Mesenchymal stem cell (in vitro differentiated cells and primary cell): Measurements from ENCODE around the gene MS4A1.
A peak's percentile ranks its signal among the peaks of the same experiment; 100 is the strongest.

Source experiments
- DNase-seq: peaks from one replicate; pipeline ENCODE4 v3.0.0-alpha.2; 2013
- H2AFZ ChIP-seq: one replicate; pipeline ENCODE4 v1.6.1; 2013; ENCODE audit warnings: low read depth, mild to moderate bottlenecking, control low read depth, inconsistent platforms, low read length, moderate library complexity
- H2AK5ac ChIP-seq: 2 replicates; pipeline ENCODE4 v1.6.1; 2013; ENCODE audit warnings: low read length, moderate library complexity, mild to moderate bottlenecking, inconsistent platforms; ENCODE audit not compliant: severe bottlenecking
- H2BK120ac ChIP-seq: one replicate; pipeline ENCODE4 v1.6.1; 2013; ENCODE audit warnings: low read depth, mild to moderate bottlenecking, inconsistent platforms, low read length, moderate library complexity
- H2BK12ac ChIP-seq, 2 experiments: one replicate each; pipeline ENCODE4 v1.6.1; 2013; ENCODE audit warnings: inconsistent platforms in 2 of 2, low read length in 2 of 2, mild to moderate bottlenecking in 2 of 2, moderate library complexity in 2 of 2, control low read depth in 1 of 2
- H2BK15ac ChIP-seq: one replicate; pipeline ENCODE4 v1.6.1; 2013; ENCODE audit warnings: mild to moderate bottlenecking, low read depth, inconsistent platforms; ENCODE audit not compliant: poor library complexity, severe bottlenecking
- H2BK5ac ChIP-seq: 2 replicates; pipeline ENCODE4 v1.6.1; 2013; ENCODE audit warnings: low read depth, mild to moderate bottlenecking, low read length, control low read depth, inconsistent platforms; ENCODE audit not compliant: poor library complexity, severe bottlenecking
- H3K14ac ChIP-seq, 2 experiments: one replicate each; pipeline ENCODE4 v1.6.1; 2013; ENCODE audit warnings: inconsistent platforms in 2 of 2, low read length in 2 of 2, control low read depth in 1 of 2, mild to moderate bottlenecking in 1 of 2, moderate library complexity in 1 of 2
- H3K18ac ChIP-seq, 2 experiments: one replicate each; pipeline ENCODE4 v1.6.1; 2013; ENCODE audit warnings: inconsistent platforms in 2 of 2, low read length in 2 of 2, control low read depth in 1 of 2, low read depth in 1 of 2, mild to moderate bottlenecking in 1 of 2
- H3K23ac ChIP-seq, 2 experiments: one replicate each; pipeline ENCODE4 v1.6.1; 2013; ENCODE audit warnings: inconsistent platforms in 2 of 2, low read length in 2 of 2, mild to moderate bottlenecking in 2 of 2, moderate library complexity in 2 of 2, control low read depth in 1 of 2
- H3K27ac ChIP-seq: 2 replicates; pipeline ENCODE4 v1.5.1; 2013; ENCODE audit warnings: mild to moderate bottlenecking, moderate library complexity, low read length, control low read depth, inconsistent platforms; ENCODE audit not compliant: poor library complexity, severe bottlenecking
- H3K27me3 ChIP-seq, 2 experiments: 2 replicates each; pipeline versions ENCODE4 v1.6.1 to v1.7.0; 2013; ENCODE audit warnings: low read length in 2 of 2, mild to moderate bottlenecking in 2 of 2, moderate library complexity in 2 of 2, control low read depth in 1 of 2, inconsistent platforms in 1 of 2; ENCODE audit not compliant: control insufficient read depth in 1 of 2, insufficient read depth in 1 of 2
- H3K36me3 ChIP-seq, 2 experiments: 2 replicates each; pipeline versions ENCODE4 v1.6.1 to v1.7.0; 2013; ENCODE audit warnings: low read length in 2 of 2, control low read depth in 1 of 2, inconsistent platforms in 1 of 2, low read depth in 1 of 2, mild to moderate bottlenecking in 1 of 2; ENCODE audit not compliant: insufficient read depth in 2 of 2, control insufficient read depth in 1 of 2
- H3K4ac ChIP-seq, 2 experiments: one replicate each; pipeline ENCODE4 v1.6.1; 2013; ENCODE audit warnings: inconsistent platforms in 2 of 2, low read length in 2 of 2, mild to moderate bottlenecking in 2 of 2, moderate library complexity in 2 of 2, control low read depth in 1 of 2, low read depth in 1 of 2
- H3K4me1 ChIP-seq: 2 replicates; pipeline ENCODE4 v1.6.1; 2013; ENCODE audit warnings: low read depth, low read length, control low read depth; ENCODE audit not compliant: control insufficient read depth, insufficient read depth
- H3K4me2 ChIP-seq: 2 replicates; pipeline ENCODE4 v1.6.1; 2013; ENCODE audit warnings: low read length, mild to moderate bottlenecking, inconsistent platforms; ENCODE audit not compliant: poor library complexity, severe bottlenecking
- H3K4me3 ChIP-seq, 2 experiments: 2 replicates each; pipeline versions ENCODE4 v1.5.1 to v1.7.0; 2013; ENCODE audit warnings: low read length in 2 of 2, mild to moderate bottlenecking in 2 of 2, control low read depth in 1 of 2, low read depth in 1 of 2; ENCODE audit not compliant: insufficient read depth in 1 of 2
- H3K79me1 ChIP-seq: replicated peaks from 2 replicates; pipeline ENCODE4 v1.6.1; 2013; ENCODE audit warnings: mild to moderate bottlenecking, control low read depth, low read length, inconsistent platforms; ENCODE audit not compliant: poor library complexity, severe bottlenecking
- H3K9ac ChIP-seq: 2 replicates; pipeline ENCODE4 v1.7.0; 2013; ENCODE audit warnings: mild to moderate bottlenecking, low read length, moderate library complexity
- H3K9me3 ChIP-seq: 2 replicates; pipeline ENCODE4 v1.7.0; 2013; ENCODE audit warnings: mild to moderate bottlenecking, low read length; ENCODE audit not compliant: control insufficient read depth
- H4K8ac ChIP-seq: one replicate; pipeline ENCODE4 v1.6.1; 2013; ENCODE audit warnings: inconsistent platforms, mild to moderate bottlenecking, low read length, moderate library complexity
- H4K91ac ChIP-seq: one replicate; pipeline ENCODE4 v1.6.1; 2013; ENCODE audit warnings: mild to moderate bottlenecking, low read length, inconsistent platforms
- whole genome bisulfite sequencing: methylation state at CpG from one replicate; pipeline ENCODE4 v1.1.7; 2013; ENCODE audit warnings: mixed read lengths; 5-methylcytosine and 5-hydroxymethylcytosine counted together

Gene MS4A1

DNA sequence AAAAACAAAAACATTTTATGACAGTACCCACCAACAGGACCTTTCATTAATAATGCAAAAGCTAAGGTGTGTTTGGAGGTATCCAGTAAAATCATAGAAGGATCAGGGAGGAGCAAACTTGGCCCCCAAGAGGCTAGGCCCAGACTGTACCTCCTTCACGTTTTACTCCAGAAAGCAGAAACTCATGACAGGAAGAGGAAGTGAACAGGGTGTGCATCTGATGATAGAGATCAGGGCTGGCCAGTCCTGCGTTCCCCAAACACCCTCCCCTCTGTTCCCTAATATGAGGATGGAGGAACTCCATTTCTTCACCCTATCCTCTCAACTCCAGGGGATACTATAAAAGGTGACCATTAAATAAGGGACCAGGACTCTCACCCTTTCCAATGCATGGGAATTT, 26.7 kb downstream of the MS4A1 start:
- Histone ChIP-seq H4K91ac (no peak overlapping the region), H3K27me3 (no peaks in the 10 kb centered on the region), H3K14ac (no peak overlapping the region), H2AK5ac (no peak overlapping the region), H3K79me1 (no peaks in the 10 kb centered on the region), H3K18ac (no peak overlapping the region), H3K9ac (no peak overlapping the region), H3K4ac (no peak overlapping the region), H3K9me3 (no peaks in the 10 kb centered on the region), H2BK120ac (no peak overlapping the region), H2BK15ac (no peak overlapping the region), H3K4me3 (no peak overlapping the region), H3K27ac (no peak overlapping the region), H2BK12ac (no peak overlapping the region), H3K4me1 (no peaks in the 10 kb centered on the region), H2BK5ac (no peak overlapping the region), H2AFZ (no peak overlapping the region), H4K8ac (no peak overlapping the region), H3K4me2 (no peak overlapping the region), H3K36me3 (no peaks in the 10 kb centered on the region), H3K23ac (no peak overlapping the region)
- no CpG with 5 or more reads among the region's 2 CpGs for WGBS
- no peak for DNase-seq

DNA sequence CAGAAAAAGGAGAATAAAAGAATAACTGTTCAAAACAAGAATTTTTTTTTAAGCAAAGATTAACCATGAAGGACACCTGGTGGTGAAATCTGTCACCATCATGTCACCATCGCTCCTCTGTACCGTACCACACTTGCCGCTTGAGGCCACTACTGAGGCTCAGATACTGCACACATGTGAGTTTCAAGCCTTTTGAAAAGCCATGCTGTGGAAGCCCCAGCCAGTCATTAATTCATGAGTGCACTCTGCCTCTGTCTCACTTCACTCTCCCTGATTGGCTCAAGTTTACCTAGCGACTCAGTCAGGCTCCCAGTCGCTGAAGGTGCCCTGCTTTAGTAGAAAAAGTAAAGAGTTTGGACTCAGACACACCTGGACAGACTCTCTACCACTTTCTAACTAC, 30.3 kb downstream of the MS4A1 start:
- H4K8ac ChIP-seq: no peak overlapping the region
- no peak overlapping the region for H2AFZ ChIP-seq
- no peak overlapping the region for H2BK120ac ChIP-seq
- H3K27me3 ChIP-seq: no peaks in the 10 kb centered on the region
- no peak overlapping the region for H3K27ac ChIP-seq
- H3K18ac ChIP-seq: no peak overlapping the region
- H4K91ac ChIP-seq: no peak overlapping the region
- H3K4me2 ChIP-seq: no peak overlapping the region
- no peaks in the 10 kb centered on the region for H3K4me1 ChIP-seq
- no peak overlapping the region for H3K4me3 ChIP-seq
- peak; percentile 3 for DNase-seq
- H2BK5ac ChIP-seq: no peak overlapping the region
- H3K9me3 ChIP-seq: no peaks in the 10 kb centered on the region
- no peak overlapping the region for H3K14ac ChIP-seq
- 35% methylated on average over 5 of the region's 5 CpGs for WGBS
- H2BK15ac ChIP-seq: no peak overlapping the region
- H3K23ac ChIP-seq: no peak overlapping the region
- no peak overlapping the region for H3K4ac ChIP-seq
- no peaks in the 10 kb centered on the region for H3K79me1 ChIP-seq
- no peak overlapping the region for H2AK5ac ChIP-seq
- H3K36me3 ChIP-seq: no peaks in the 10 kb centered on the region
- H3K9ac ChIP-seq: no peak overlapping the region
- no peak overlapping the region for H2BK12ac ChIP-seq

DNA sequence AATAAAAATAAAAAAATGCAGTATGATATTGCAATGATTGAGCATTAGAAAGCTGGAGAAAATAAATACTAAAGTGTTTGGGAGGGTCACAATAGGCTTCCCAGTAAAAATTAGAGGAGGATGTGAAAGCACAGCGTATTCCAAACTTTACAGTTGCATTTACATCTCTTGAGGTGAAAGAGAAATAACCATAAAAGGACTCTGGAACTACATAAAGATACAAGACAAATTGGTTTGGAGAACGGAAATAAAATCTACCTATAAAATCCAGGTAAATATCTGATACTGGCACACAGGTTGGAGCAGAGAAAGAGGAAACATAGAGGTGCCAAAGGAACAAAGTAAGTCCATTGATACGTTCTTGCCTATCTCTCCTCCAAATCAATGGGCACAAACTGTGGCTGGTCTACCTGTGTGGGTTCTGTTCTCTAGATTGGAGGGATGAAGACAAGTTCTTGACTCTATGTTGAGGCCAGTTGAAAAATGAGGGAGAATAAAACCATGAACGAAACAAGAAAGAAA, 36.9 kb downstream of the MS4A1 start, which contains the start of gene MS4A12:
MS4A12 (plus strand) TSS at position 291 of the 522 bp plus-strand sequence. CDS start 4,541 bp downstream, outside the sequence.
- H2AFZ ChIP-seq: no peak within 1 kb of the TSS
- DNase-seq: no peak
- H2BK5ac ChIP-seq: no peak within 1 kb of the TSS
- no peak within 1 kb of the TSS for H3K4me3 ChIP-seq
- no peak within 1 kb of the TSS for H3K4ac ChIP-seq
- no peak within 1 kb of the TSS for H4K8ac ChIP-seq
- no peak within 1 kb of the TSS for H3K23ac ChIP-seq
- no peaks in the 10 kb centered on the region for H3K4me1 ChIP-seq
- H2BK12ac ChIP-seq: no peak within 1 kb of the TSS
- H3K18ac ChIP-seq: no peak within 1 kb of the TSS
- H2BK120ac ChIP-seq: no peak within 1 kb of the TSS
- H3K4me2 ChIP-seq: no peak within 1 kb of the TSS
- 80% methylated on average over 1 of the region's 4 CpGs for WGBS
- H3K9me3 ChIP-seq: no peaks in the 10 kb centered on the region
- no peaks in the 10 kb centered on the region for H3K27me3 ChIP-seq
- no peaks in the 10 kb centered on the region for H3K79me1 ChIP-seq
- no peak within 1 kb of the TSS for H2BK15ac ChIP-seq
- H3K36me3 ChIP-seq: no peaks in the 10 kb centered on the region
- H3K27ac ChIP-seq: no peak within 1 kb of the TSS
- no peak within 1 kb of the TSS for H3K14ac ChIP-seq
- no peak within 1 kb of the TSS for H3K9ac ChIP-seq
- no peak within 1 kb of the TSS for H4K91ac ChIP-seq
- no peak within 1 kb of the TSS for H2AK5ac ChIP-seq

DNA sequence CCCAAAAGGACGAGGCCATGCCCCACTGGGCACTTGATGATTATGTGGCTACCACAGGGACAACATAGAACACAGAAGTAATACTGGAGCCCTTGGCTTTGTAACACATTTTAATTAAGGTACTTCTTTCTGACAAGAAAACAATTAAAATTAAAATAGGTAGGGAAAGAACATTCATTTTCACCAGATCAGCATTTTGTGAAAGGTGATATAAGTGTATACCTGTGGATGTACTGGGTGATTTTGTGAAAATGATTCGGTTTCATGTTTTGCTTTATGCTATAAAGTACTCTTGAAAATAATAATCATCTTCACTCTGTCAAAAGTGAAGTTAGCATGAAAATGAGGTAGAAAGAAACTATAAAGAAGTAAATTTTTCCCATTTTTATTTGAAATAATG, 37.8 kb downstream of the MS4A1 start:
- Histone ChIP-seq H2BK120ac (no peak overlapping the region), H2BK12ac (no peak overlapping the region), H3K14ac (no peak overlapping the region), H4K91ac (no peak overlapping the region), H4K8ac (no peak overlapping the region), H2AFZ (no peak overlapping the region), H2AK5ac (no peak overlapping the region), H3K9ac (no peak overlapping the region), H2BK5ac (no peak overlapping the region), H3K36me3 (no peaks in the 10 kb centered on the region), H3K23ac (no peak overlapping the region), H3K4me3 (no peak overlapping the region), H3K79me1 (no peaks in the 10 kb centered on the region), H3K27me3 (no peaks in the 10 kb centered on the region), H2BK15ac (no peak overlapping the region), H3K27ac (no peak overlapping the region), H3K4me2 (no peak overlapping the region), H3K9me3 (no peaks in the 10 kb centered on the region), H3K18ac (no peak overlapping the region), H3K4ac (no peak overlapping the region), H3K4me1 (no peaks in the 10 kb centered on the region)
- no peak for DNase-seq
- 56% methylated on average over 1 of the region's 2 CpGs for WGBS
